ENCODE measurements around the gene OR10H1.
"Not testable (repeated sequence)": the region's sequence is repeated elsewhere in the genome, so short reads cannot be mapped to it uniquely, and the experiment has no call there.

The OR10H1 gene

GRCh38 chr19:15815306-15815705, at the start of gene OR10H1:
TSS of gene OR10H1 (minus strand) at chr19:15815664. CDS start at chr19:15808037, 7,627 bp downstream.
- no peak for DNase-seq

- DNase-seq, result no peak
Observed at GRCh38 chr19:15864824-15865223, 49.4 kb upstream of the OR10H1 start.

GRCh38 chr19:15863272-15863671, 47.8 kb upstream of the OR10H1 start:
- no peak for DNase-seq

- DNase-seq, result no peak
Observed at GRCh38 chr19:15862444-15862843, 47.0 kb upstream of the OR10H1 start.

- DNase-seq, result no peak
Observed at GRCh38 chr19:15860522-15860921, 45.1 kb upstream of the OR10H1 start.

GRCh38 chr19:15859187-15859586, 43.7 kb upstream of the OR10H1 start:
- no peak for DNase-seq

GRCh38 chr19:15850385-15850784, 34.9 kb upstream of the OR10H1 start:
- DNase-seq, result no peak

- no peak for DNase-seq
Observed at GRCh38 chr19:15846923-15847322, 31.5 kb upstream of the OR10H1 start.

- not testable (repeated sequence) for DNase-seq
Observed at GRCh38 chr19:15843894-15844222, 28.4 kb upstream of the OR10H1 start.

- DNase-seq, result no peak
Observed at GRCh38 chr19:15843203-15843893, 27.9 kb upstream of the OR10H1 start.

- DNase-seq, result no peak
Observed at GRCh38 chr19:15841875-15842569, 26.6 kb upstream of the OR10H1 start.

- DNase-seq, result no peak
Observed at GRCh38 chr19:15840833-15841232, 25.4 kb upstream of the OR10H1 start.

GRCh38 chr19:15839888-15840287, 24.4 kb upstream of the OR10H1 start:
- DNase-seq, result not testable (repeated sequence)

GRCh38 chr19:15838351-15838750, 22.9 kb upstream of the OR10H1 start:
- no peak for DNase-seq

GRCh38 chr19:15837221-15837731, 21.8 kb upstream of the OR10H1 start:
- DNase-seq, result no peak

GRCh38 chr19:15836330-15837220, 21.1 kb upstream of the OR10H1 start:
- DNase-seq, result peak; percentile 98

GRCh38 chr19:15835565-15836329, 20.3 kb upstream of the OR10H1 start:
- DNase-seq, result peak; percentile 16

GRCh38 chr19:15834232-15834631, 18.8 kb upstream of the OR10H1 start:
- DNase-seq, result not testable (repeated sequence)

- no peak for DNase-seq
Observed at GRCh38 chr19:15831626-15832025, 16.2 kb upstream of the OR10H1 start.

GRCh38 chr19:15829786-15830185, 14.3 kb upstream of the OR10H1 start:
- no peak for DNase-seq

- DNase-seq, result no peak
Observed at GRCh38 chr19:15829306-15829698, 13.8 kb upstream of the OR10H1 start.

- not testable (repeated sequence) for DNase-seq
Observed at GRCh38 chr19:15828611-15829305, 13.3 kb upstream of the OR10H1 start.

All from activated CD4-positive, alpha-beta T cell treated with anti-CD3 and anti-CD28 coated beads, Interleukin-2, amount 50 U/mL, for 16 hours (primary cell).